Liver (tissue), 9 donors: ENCODE data around the gene KL. TPM values are rescaled to one million over a fixed set of nuclear protein-coding genes. Genes with fewer than 3 reads are reported as not detected.

Experiments used
- DNase-seq: peaks from one replicate; pipeline ENCODE4 v3.0.0-alpha.2; 2017; ENCODE audit warnings: low spot score
- H3K27ac ChIP-seq, 2 donors: one replicate each; pipeline ENCODE4 v1.7.0; 2013; ENCODE audit warnings: inconsistent platforms in 2 of 2, low read length in 2 of 2, control low read depth in 1 of 2, low read depth in 1 of 2, mild to moderate bottlenecking in 1 of 2
- H3K27me3 ChIP-seq, 4 donors: one replicate each; pipeline versions ENCODE4 v1.6.1 to v1.7.0; 2013; ENCODE audit warnings: low read length in 3 of 4, inconsistent platforms in 1 of 4, mild to moderate bottlenecking in 1 of 4, moderate library complexity in 1 of 4; ENCODE audit not compliant: control insufficient read depth in 4 of 4, insufficient read depth in 4 of 4
- H3K36me3 ChIP-seq, 4 donors: one replicate each; pipeline versions ENCODE4 v1.6.1 to v1.7.0; 2013; ENCODE audit warnings: low read length in 3 of 4, mild to moderate bottlenecking in 3 of 4, low read depth in 1 of 4, moderate library complexity in 1 of 4; ENCODE audit not compliant: control insufficient read depth in 4 of 4, insufficient read depth in 3 of 4
- H3K4me1 ChIP-seq, 4 donors: one replicate each; pipeline versions ENCODE4 v1.6.1 to v1.7.0; 2013; ENCODE audit warnings: low read length in 3 of 4, mild to moderate bottlenecking in 3 of 4, moderate library complexity in 1 of 4; ENCODE audit not compliant: control insufficient read depth in 4 of 4, insufficient read depth in 4 of 4
- H3K4me3 ChIP-seq, 3 donors: one replicate each; pipeline versions ENCODE4 v1.6.1 to v1.7.0; 2013; ENCODE audit warnings: low read length in 3 of 3, control low read depth in 1 of 3, low read depth in 1 of 3, mild to moderate bottlenecking in 1 of 3
- H3K9ac ChIP-seq, 2 donors: one replicate each; pipeline ENCODE4 v1.7.0; 2013; ENCODE audit warnings: low read length in 2 of 2, mild to moderate bottlenecking in 2 of 2, moderate library complexity in 2 of 2, control low read depth in 1 of 2, low read depth in 1 of 2
- H3K9me3 ChIP-seq, 4 donors: one replicate each; pipeline versions ENCODE4 v1.6.1 to v1.7.0; 2013; ENCODE audit warnings: low read length in 3 of 4; ENCODE audit not compliant: control insufficient read depth in 4 of 4
- CTCF ChIP-seq: fragments of 150-350 bp; IDR thresholded peaks from 2 replicates; pipeline ENCODE4 v1.5.1; 2017; ENCODE audit warnings: improper control_type of control experiment, low read depth, low read length; ENCODE audit not compliant: missing input control
- EGR1 ChIP-seq, 2 donors: IDR thresholded peaks; 2 replicates each; pipeline ENCODE4 v1.6.1; 2016 to 2018; ENCODE audit warnings: antibody characterized with exemption in 2 of 2, low read depth in 2 of 2
- HNF4A ChIP-seq, 2 donors: conservative IDR thresholded peaks; 2 replicates each; pipeline ENCODE4 v1.6.1; 2016; ENCODE audit warnings: antibody characterized with exemption in 2 of 2, mild to moderate bottlenecking in 2 of 2
- JUND ChIP-seq, 2 donors: IDR thresholded peaks; 2 replicates each; pipeline ENCODE4 v1.6.1; 2016; ENCODE audit warnings: antibody characterized with exemption in 2 of 2
- NR2F2 ChIP-seq: IDR thresholded peaks from 2 replicates; pipeline ENCODE4 v1.6.1; 2016; ENCODE audit warnings: antibody characterized with exemption
- RAD21 ChIP-seq, 2 donors: IDR thresholded peaks; 2 replicates each; pipeline ENCODE4 v1.6.1; 2016; ENCODE audit warnings: antibody characterized with exemption in 2 of 2, mild to moderate bottlenecking in 2 of 2
- SP1 ChIP-seq: IDR thresholded peaks from 2 replicates; pipeline ENCODE4 v1.6.1; 2018; ENCODE audit warnings: antibody characterized with exemption, mild to moderate bottlenecking
- YY1 ChIP-seq: IDR thresholded peaks from 2 replicates; pipeline ENCODE4 v1.6.1; 2016; ENCODE audit warnings: antibody characterized with exemption, mild to moderate bottlenecking
- WGBS: extraction: QIAGEN DNeasy Blood & Tissue Kit; methylation state at CpG from one replicate; pipeline ENCODE4 v1.1.7; 2013; 5-methylcytosine and 5-hydroxymethylcytosine counted together
- polyA plus RNA-seq, 2 donors: library from polyadenylated mRNA; stranded (reverse) in 1 of 2; unstranded in 1 of 2; fragments of 200-250 nt in 1 of 2; fragments of >200 nt in 1 of 2; fragmentation: Nextera tagmentation in 1 of 2; extraction: Ambion mirVana in 1 of 2; gene quantifications; one replicate each; pipeline versions ENCODE4 v1.2.1 to v1.2.3, GENCODE V29; 2013 to 2015
- total RNA-seq, 2 donors: library from RNA; depleted of rRNA; stranded (reverse); fragments of >200 nt; gene quantifications; one replicate each; pipeline ENCODE4 v1.2.3, GENCODE V29; 2014
- TF ChIP-seq, protein P1 (sequence below): IDR thresholded peaks from 2 replicates; pipeline ENCODE4 v1.6.1; 2016; ENCODE audit warnings: antibody characterized with exemption, mild to moderate bottlenecking
- TF ChIP-seq, protein P2 (sequence below): IDR thresholded peaks from 2 replicates; pipeline ENCODE4 v1.6.1; 2016; ENCODE audit warnings: antibody characterized with exemption
- TF ChIP-seq, protein P3 (sequence below): IDR thresholded peaks from 2 replicates; pipeline ENCODE4 v1.6.1; 2016; ENCODE audit warnings: antibody characterized with exemption
- donor health status: healthy.
- donor health status: healthy.
- donor health status: healthy.
- donor health status: healthy.
- donor health status: healthy.

The KL gene
- total and polyA plus RNA-seq, 4 donors, result 0.13 to 0.92 (median 0.28) TPM

GRCh38 chr13:33069365-33069764, 53.1 kb downstream of the KL start:
- Histone ChIP-seq H3K36me3 (no peaks in the 10 kb centered on the region), H3K27me3 (no peaks in the 10 kb centered on the region), H3K27ac (no peak overlapping the region), H3K9me3 (no peaks in the 10 kb centered on the region), H3K9ac (no peak overlapping the region), H3K4me3 (no peak overlapping the region), H3K4me1 (no peaks in the 10 kb centered on the region)
- no peak for DNase-seq
- 85% methylated on average over 2 of the region's 2 CpGs for WGBS
- peak; percentile 52 to 60 for TF ChIP-seq RAD21 (IDR thresholded peaks at IDR 0.05)
- TF ChIP-seq HNF4A (conservative IDR thresholded peaks at IDR 0.05), result no peak
- TF ChIP-seq SP1, result no peak
- peak; percentile 8 for TF ChIP-seq CTCF
- TF ChIP-seq NR2F2, result no peak

DNA sequence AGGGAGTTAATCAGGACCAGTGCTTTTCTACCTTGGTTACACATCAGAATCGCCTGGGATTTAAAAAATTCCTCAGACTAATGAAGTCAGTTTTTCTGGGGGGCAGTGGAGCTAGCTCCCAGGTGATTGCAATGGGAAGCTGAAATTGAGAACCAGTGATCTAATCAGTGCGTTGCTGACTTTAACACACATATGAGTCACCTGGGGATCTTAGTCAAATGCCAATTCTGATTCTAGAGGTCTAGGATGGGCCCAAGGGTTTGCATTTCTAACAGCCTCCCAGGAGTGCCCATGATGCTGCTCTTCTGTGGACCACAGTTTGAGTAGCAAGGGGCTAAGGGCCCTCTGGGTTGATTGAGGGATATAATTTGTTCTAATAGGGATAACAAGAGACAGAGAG, 54.5 kb downstream of the KL start:
- H3K27ac ChIP-seq, result no peak overlapping the region
- 91% methylated on average over 2 of the region's 2 CpGs for WGBS
- TF ChIP-seq CTCF (no peak), HNF4A (conservative IDR thresholded peaks at IDR 0.05) (no peak), JUND (IDR thresholded peaks at IDR 0.05) (no peak), NR2F2 (no peak), EGR1 (IDR thresholded peaks at IDR 0.05; ENCODE audit: low read depth in 2 of 2) (no peak)
- TF ChIP-seq, protein P1, sequence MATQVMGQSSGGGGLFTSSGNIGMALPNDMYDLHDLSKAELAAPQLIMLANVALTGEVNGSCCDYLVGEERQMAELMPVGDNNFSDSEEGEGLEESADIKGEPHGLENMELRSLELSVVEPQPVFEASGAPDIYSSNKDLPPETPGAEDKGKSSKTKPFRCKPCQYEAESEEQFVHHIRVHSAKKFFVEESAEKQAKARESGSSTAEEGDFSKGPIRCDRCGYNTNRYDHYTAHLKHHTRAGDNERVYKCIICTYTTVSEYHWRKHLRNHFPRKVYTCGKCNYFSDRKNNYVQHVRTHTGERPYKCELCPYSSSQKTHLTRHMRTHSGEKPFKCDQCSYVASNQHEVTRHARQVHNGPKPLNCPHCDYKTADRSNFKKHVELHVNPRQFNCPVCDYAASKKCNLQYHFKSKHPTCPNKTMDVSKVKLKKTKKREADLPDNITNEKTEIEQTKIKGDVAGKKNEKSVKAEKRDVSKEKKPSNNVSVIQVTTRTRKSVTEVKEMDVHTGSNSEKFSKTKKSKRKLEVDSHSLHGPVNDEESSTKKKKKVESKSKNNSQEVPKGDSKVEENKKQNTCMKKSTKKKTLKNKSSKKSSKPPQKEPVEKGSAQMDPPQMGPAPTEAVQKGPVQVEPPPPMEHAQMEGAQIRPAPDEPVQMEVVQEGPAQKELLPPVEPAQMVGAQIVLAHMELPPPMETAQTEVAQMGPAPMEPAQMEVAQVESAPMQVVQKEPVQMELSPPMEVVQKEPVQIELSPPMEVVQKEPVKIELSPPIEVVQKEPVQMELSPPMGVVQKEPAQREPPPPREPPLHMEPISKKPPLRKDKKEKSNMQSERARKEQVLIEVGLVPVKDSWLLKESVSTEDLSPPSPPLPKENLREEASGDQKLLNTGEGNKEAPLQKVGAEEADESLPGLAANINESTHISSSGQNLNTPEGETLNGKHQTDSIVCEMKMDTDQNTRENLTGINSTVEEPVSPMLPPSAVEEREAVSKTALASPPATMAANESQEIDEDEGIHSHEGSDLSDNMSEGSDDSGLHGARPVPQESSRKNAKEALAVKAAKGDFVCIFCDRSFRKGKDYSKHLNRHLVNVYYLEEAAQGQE, result no peak
- TF ChIP-seq, protein P2, sequence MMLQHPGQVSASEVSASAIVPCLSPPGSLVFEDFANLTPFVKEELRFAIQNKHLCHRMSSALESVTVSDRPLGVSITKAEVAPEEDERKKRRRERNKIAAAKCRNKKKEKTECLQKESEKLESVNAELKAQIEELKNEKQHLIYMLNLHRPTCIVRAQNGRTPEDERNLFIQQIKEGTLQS, result no peak

GRCh38 chr13:33072282-33072681, 56.1 kb downstream of the KL start:
- WGBS, result 93% methylated on average over 2 of the region's 2 CpGs
- Histone ChIP-seq H3K36me3 (no peaks in the 10 kb centered on the region), H3K27me3 (no peaks in the 10 kb centered on the region), H3K9me3 (no peaks in the 10 kb centered on the region), H3K4me1 (no peaks in the 10 kb centered on the region), H3K9ac (no peak overlapping the region), H3K4me3 (no peak overlapping the region), H3K27ac (no peak overlapping the region)
- no peak for DNase-seq
- no peak for TF ChIP-seq HNF4A (conservative IDR thresholded peaks at IDR 0.05)
- no peak for TF ChIP-seq NR2F2
- no peak for TF ChIP-seq YY1
- TF ChIP-seq, protein P2, result no peak
- TF ChIP-seq CTCF, result no peak
- no peak for TF ChIP-seq JUND (IDR thresholded peaks at IDR 0.05)
- TF ChIP-seq, protein P3, sequence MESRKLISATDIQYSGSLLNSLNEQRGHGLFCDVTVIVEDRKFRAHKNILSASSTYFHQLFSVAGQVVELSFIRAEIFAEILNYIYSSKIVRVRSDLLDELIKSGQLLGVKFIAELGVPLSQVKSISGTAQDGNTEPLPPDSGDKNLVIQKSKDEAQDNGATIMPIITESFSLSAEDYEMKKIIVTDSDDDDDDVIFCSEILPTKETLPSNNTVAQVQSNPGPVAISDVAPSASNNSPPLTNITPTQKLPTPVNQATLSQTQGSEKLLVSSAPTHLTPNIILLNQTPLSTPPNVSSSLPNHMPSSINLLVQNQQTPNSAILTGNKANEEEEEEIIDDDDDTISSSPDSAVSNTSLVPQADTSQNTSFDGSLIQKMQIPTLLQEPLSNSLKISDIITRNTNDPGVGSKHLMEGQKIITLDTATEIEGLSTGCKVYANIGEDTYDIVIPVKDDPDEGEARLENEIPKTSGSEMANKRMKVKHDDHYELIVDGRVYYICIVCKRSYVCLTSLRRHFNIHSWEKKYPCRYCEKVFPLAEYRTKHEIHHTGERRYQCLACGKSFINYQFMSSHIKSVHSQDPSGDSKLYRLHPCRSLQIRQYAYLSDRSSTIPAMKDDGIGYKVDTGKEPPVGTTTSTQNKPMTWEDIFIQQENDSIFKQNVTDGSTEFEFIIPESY, result no peak

More for the DNA sequence above, 54.5 kb downstream of the KL start:
- Histone ChIP-seq H3K36me3 (no peaks in the 10 kb centered on the region), H3K9me3 (no peaks in the 10 kb centered on the region), H3K27me3 (no peaks in the 10 kb centered on the region), H3K9ac (no peak overlapping the region), H3K4me3 (no peak overlapping the region), H3K4me1 (no peaks in the 10 kb centered on the region)
- no peak for DNase-seq
